Astrocyte (in vitro differentiated cells and primary cell): Measurements from ENCODE around the gene ACAP3. TPM values are rescaled to one million over a fixed set of nuclear protein-coding genes. Genes with fewer than 3 reads are reported as not detected.

ENCODE experiments used
- DNase-seq: peaks from one replicate; pipeline ENCODE4 v3.0.0-alpha.2; 2010; ENCODE audit warnings: low read depth
- FAIRE-seq: peaks from 2 replicates; lab custom pipeline; 2011; peaks lifted over from hg19 to GRCh38; lab: Jason Lieb, UNC
- H2AFZ ChIP-seq: 2 replicates; pipeline ENCODE4 v1.6.0; 2012; ENCODE audit warnings: low read depth, low read length, inconsistent platforms
- H3K27ac ChIP-seq: 2 replicates; pipeline ENCODE4 v1.5.1; 2011; ENCODE audit warnings: low read depth, low read length, inconsistent platforms
- H3K27me3 ChIP-seq: 2 replicates; pipeline ENCODE4 v1.6.0; 2011; ENCODE audit warnings: low read length, inconsistent platforms; ENCODE audit not compliant: insufficient read depth
- H3K36me3 ChIP-seq: 2 replicates; pipeline ENCODE4 v1.5.1; 2011; ENCODE audit warnings: low read length, inconsistent platforms; ENCODE audit not compliant: insufficient read depth
- H3K4me1 ChIP-seq: 2 replicates; pipeline ENCODE4 v1.5.1; 2011; ENCODE audit warnings: low read length, inconsistent platforms; ENCODE audit not compliant: insufficient read depth
- H3K4me2 ChIP-seq: 2 replicates; pipeline ENCODE4 v1.6.0; 2012; ENCODE audit warnings: low read length, inconsistent platforms
- H3K4me3 ChIP-seq: 2 replicates; pipeline ENCODE4 v1.5.1; 2011; ENCODE audit warnings: low read depth, mild to moderate bottlenecking, low read length, inconsistent platforms; ENCODE audit not compliant: insufficient read depth
- H3K79me2 ChIP-seq: 2 replicates; pipeline ENCODE4 v1.6.0; 2012; ENCODE audit warnings: mild to moderate bottlenecking, low read length, inconsistent platforms; ENCODE audit not compliant: insufficient read depth
- H3K9ac ChIP-seq: 2 replicates; pipeline ENCODE4 v1.6.0; 2012; ENCODE audit warnings: mild to moderate bottlenecking, low read length, inconsistent platforms
- H3K9me3 ChIP-seq: 2 replicates; pipeline ENCODE4 v1.5.1; 2012; ENCODE audit warnings: low read depth, mild to moderate bottlenecking, low read length, inconsistent platforms; ENCODE audit not compliant: insufficient read depth
- H4K20me1 ChIP-seq: 2 replicates; pipeline ENCODE4 v1.6.0; 2012; ENCODE audit warnings: low read length, inconsistent platforms; ENCODE audit not compliant: insufficient read depth
- H3K27ac Mint-ChIP-seq: one replicate; pipeline ENCODE4 v1.8.0; 2021; ENCODE audit warnings: mild to moderate bottlenecking, mixed read lengths; ENCODE audit not compliant: unreplicated experiment
- H3K27me3 Mint-ChIP-seq: one replicate; pipeline ENCODE4 v1.8.0; 2021; ENCODE audit warnings: low read depth, mixed read lengths; ENCODE audit not compliant: unreplicated experiment
- H3K36me3 Mint-ChIP-seq: one replicate; pipeline ENCODE4 v1.8.0; 2021; ENCODE audit warnings: low read depth, mixed read lengths; ENCODE audit not compliant: unreplicated experiment
- H3K4me1 Mint-ChIP-seq: one replicate; pipeline ENCODE4 v1.8.0; 2021; ENCODE audit warnings: low read depth, mixed read lengths; ENCODE audit not compliant: unreplicated experiment
- H3K4me3 Mint-ChIP-seq: one replicate; pipeline ENCODE4 v1.8.0; 2021; ENCODE audit warnings: mild to moderate bottlenecking, moderate library complexity, mixed read lengths; ENCODE audit not compliant: unreplicated experiment
- H3K9me3 Mint-ChIP-seq: one replicate; pipeline ENCODE4 v1.8.0; 2021; ENCODE audit warnings: mild to moderate bottlenecking, mixed read lengths; ENCODE audit not compliant: unreplicated experiment
- CTCF ChIP-seq: IDR thresholded peaks from 2 replicates; pipeline ENCODE4 v1.5.1; 2011; ENCODE audit warnings: low read depth, mild to moderate bottlenecking, inconsistent platforms, low read length, moderate library complexity; ENCODE audit not compliant: insufficient read depth
- EZH2 ChIP-seq: IDR thresholded peaks from 2 replicates; pipeline ENCODE4 v1.6.1; 2012; ENCODE audit warnings: mild to moderate bottlenecking, low read length, inconsistent platforms; ENCODE audit not compliant: insufficient read depth
- total RNA-seq: library from RNA; stranded (reverse); gene quantifications from 2 replicates; pipeline ENCODE4 v1.2.1, GENCODE V29; 2021

Gene ACAP3
- total RNA-seq, 1 donor from 2014 or later = 64.0 TPM

DNA sequence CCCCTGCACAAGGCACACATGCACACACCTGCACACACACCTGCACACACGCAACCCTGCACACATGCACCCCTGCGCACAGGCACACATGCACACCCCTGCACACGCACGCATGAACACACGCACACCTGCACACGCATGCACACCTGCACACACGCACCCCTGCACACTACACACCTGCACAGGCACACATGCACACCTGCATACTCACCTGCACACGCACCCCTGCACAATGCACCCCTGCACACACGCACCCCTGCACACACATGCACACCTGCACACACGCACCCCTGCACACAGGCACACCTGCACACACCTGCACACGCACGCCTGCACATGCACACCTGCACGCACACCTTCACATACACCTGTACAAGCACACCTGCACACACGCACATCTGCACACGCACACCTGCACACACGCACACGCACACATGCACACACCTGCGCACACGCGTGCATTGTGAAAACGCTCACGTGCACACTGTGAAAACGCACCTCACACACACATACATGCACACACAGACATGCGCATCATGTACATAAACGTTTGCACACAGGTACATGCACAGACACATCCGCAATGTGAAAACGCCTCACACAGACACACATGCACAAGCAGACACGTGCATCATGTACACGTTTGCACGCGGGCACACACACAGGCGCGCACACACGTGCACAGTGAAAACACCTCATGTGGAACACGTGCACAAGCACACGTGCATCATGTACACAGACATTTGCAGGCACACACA is 33.2 kb upstream of the ACAP3 start:
- no peak for TF ChIP-seq EZH2
- TF ChIP-seq CTCF = no peak
- no peak for DNase-seq
- Histone ChIP-seq H3K79me2 (peaks cover 50% of the 10 kb centered on the region), H3K27me3 (no peaks in the 10 kb centered on the region), H3K9me3 (no peaks in the 10 kb centered on the region), H3K4me3 (no peak overlapping the region), H4K20me1 (peaks cover 59% of the 10 kb centered on the region), H2AFZ (no peak overlapping the region), H3K27ac (no peak overlapping the region), H3K4me1 (peaks cover 24% of the 10 kb centered on the region), H3K9ac (no peak overlapping the region), H3K36me3 (peaks cover 8% of the 10 kb centered on the region), H3K4me2 (no peak overlapping the region)
- no peak for FAIRE-seq
- no peaks in the 10 kb centered on the region for H3K27me3 Mint-ChIP-seq
- H3K4me3 Mint-ChIP-seq = no peak overlapping the region
- no peak overlapping the region for H3K27ac Mint-ChIP-seq
- H3K36me3 Mint-ChIP-seq = no peaks in the 10 kb centered on the region
- H3K9me3 Mint-ChIP-seq = no peaks in the 10 kb centered on the region
- peaks cover 4% of the 10 kb centered on the region for H3K4me1 Mint-ChIP-seq

GRCh38 chr1:1340185-1340584 is 32.5 kb upstream of the ACAP3 start:
- peaks cover 42% of the 10 kb centered on the region for H3K79me2 ChIP-seq
- Mint-ChIP-seq H3K9me3 (no peaks in the 10 kb centered on the region), H3K4me1 (peaks cover 4% of the 10 kb centered on the region), H3K4me3 (no peak overlapping the region), H3K36me3 (no peaks in the 10 kb centered on the region), H3K27ac (no peak overlapping the region), H3K27me3 (no peaks in the 10 kb centered on the region)
- no peak overlapping the region for H3K4me2 ChIP-seq
- no peak for FAIRE-seq
- TF ChIP-seq EZH2 (no peak), CTCF (no peak)
- no peak overlapping the region for H3K9ac ChIP-seq
- H3K9me3 ChIP-seq = no peaks in the 10 kb centered on the region
- no peak for DNase-seq
- no peaks in the 10 kb centered on the region for H3K27me3 ChIP-seq
- no peak overlapping the region for H2AFZ ChIP-seq
- H3K27ac ChIP-seq = no peak overlapping the region
- peaks cover 8% of the 10 kb centered on the region for H3K36me3 ChIP-seq
- peaks cover 16% of the 10 kb centered on the region for H3K4me1 ChIP-seq
- no peak overlapping the region for H3K4me3 ChIP-seq
- peaks cover 51% of the 10 kb centered on the region for H4K20me1 ChIP-seq

- Mint-ChIP-seq H3K4me3 (no peak overlapping the region), H3K4me1 (peaks cover 2% of the 10 kb centered on the region), H3K27ac (no peak overlapping the region), H3K36me3 (no peaks in the 10 kb centered on the region), H3K9me3 (no peaks in the 10 kb centered on the region), H3K27me3 (no peaks in the 10 kb centered on the region)
- peaks cover 23% of the 10 kb centered on the region for H3K79me2 ChIP-seq
- FAIRE-seq = no peak
- peaks cover 3% of the 10 kb centered on the region for H3K4me1 ChIP-seq
- no peaks in the 10 kb centered on the region for H3K9me3 ChIP-seq
- H4K20me1 ChIP-seq = peaks cover 44% of the 10 kb centered on the region
- DNase-seq = no peak
- H3K27ac ChIP-seq = no peak overlapping the region
- no peaks in the 10 kb centered on the region for H3K27me3 ChIP-seq
- no peak for TF ChIP-seq CTCF
- no peak for TF ChIP-seq EZH2
- peaks cover 8% of the 10 kb centered on the region for H3K36me3 ChIP-seq
- no peak overlapping the region for H2AFZ ChIP-seq
- H3K4me3 ChIP-seq = no peak overlapping the region
- H3K4me2 ChIP-seq = no peak overlapping the region
- H3K9ac ChIP-seq = no peak overlapping the region
Measured at GRCh38 chr1:1338278-1338677, 30.5 kb upstream of the ACAP3 start.
